ENCODE results near the gene BACH2.

DNA sequence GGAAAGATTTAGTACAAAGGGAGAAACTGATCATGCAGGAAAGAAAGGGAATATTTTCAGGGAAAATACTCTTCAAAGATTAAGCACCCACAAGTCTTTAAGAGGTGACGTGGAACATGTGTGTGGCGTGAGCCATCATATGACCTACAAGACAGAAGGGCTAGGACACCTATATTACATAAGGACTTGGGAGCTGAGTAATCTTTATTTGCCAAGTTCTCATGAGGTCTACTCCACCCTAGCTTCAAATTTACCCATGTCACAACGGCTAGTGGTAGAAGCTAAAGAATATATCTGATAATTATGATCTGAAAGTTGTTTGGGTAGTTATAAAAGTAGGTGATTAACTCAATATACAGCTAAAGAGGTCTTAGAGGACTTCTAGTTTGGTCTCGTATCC, 234.6 kb downstream of the BACH2 start:
- TF ChIP-seq POLR2A (IDR thresholded peaks at IDR 0.05; ENCODE audit: low read depth, low read length), result no peak
- no peak for TF ChIP-seq ETV6 (conservative IDR thresholded peaks at IDR 0.05 in 1 of 2, IDR thresholded peaks at IDR 0.05 in 1 of 2; ENCODE audit: borderline replicate concordance in 1 of 2, low read depth in 1 of 2)
- no peak for TF ChIP-seq POLR2AphosphoS5 (IDR thresholded peaks at IDR 0.05; ENCODE audit: low read length)
- no peak for TF ChIP-seq SMAD5 (IDR thresholded peaks at IDR 0.05; ENCODE audit: low read depth)
- no peak for TF ChIP-seq MTA3 (IDR thresholded peaks at IDR 0.05; ENCODE audit: borderline replicate concordance, low read length)
- TF ChIP-seq CEBPB (IDR thresholded peaks at IDR 0.05; ENCODE audit: borderline replicate concordance in 1 of 2, low read depth in 2 of 2, low read length in 2 of 2), result no peak
- TF ChIP-seq, protein P1, sequence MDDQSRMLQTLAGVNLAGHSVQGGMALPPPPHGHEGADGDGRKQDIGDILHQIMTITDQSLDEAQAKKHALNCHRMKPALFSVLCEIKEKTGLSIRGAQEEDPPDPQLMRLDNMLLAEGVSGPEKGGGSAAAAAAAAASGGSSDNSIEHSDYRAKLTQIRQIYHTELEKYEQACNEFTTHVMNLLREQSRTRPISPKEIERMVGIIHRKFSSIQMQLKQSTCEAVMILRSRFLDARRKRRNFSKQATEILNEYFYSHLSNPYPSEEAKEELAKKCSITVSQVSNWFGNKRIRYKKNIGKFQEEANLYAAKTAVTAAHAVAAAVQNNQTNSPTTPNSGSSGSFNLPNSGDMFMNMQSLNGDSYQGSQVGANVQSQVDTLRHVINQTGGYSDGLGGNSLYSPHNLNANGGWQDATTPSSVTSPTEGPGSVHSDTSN (IDR thresholded peaks at IDR 0.05; ENCODE audit: insufficient replicate concordance, low read depth, low read length), result no peak
- TF ChIP-seq, protein P2, sequence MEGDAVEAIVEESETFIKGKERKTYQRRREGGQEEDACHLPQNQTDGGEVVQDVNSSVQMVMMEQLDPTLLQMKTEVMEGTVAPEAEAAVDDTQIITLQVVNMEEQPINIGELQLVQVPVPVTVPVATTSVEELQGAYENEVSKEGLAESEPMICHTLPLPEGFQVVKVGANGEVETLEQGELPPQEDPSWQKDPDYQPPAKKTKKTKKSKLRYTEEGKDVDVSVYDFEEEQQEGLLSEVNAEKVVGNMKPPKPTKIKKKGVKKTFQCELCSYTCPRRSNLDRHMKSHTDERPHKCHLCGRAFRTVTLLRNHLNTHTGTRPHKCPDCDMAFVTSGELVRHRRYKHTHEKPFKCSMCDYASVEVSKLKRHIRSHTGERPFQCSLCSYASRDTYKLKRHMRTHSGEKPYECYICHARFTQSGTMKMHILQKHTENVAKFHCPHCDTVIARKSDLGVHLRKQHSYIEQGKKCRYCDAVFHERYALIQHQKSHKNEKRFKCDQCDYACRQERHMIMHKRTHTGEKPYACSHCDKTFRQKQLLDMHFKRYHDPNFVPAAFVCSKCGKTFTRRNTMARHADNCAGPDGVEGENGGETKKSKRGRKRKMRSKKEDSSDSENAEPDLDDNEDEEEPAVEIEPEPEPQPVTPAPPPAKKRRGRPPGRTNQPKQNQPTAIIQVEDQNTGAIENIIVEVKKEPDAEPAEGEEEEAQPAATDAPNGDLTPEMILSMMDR (IDR thresholded peaks at IDR 0.05 in 2 of 3, conservative IDR thresholded peaks at IDR 0.05 in 1 of 3; ENCODE audit: control insufficient read depth in 2 of 3, extremely low read depth in 1 of 3, insufficient read depth in 1 of 3, low read depth in 3 of 3, low read length in 3 of 3), result no peak
- no peak for TF ChIP-seq NFXL1 (IDR thresholded peaks at IDR 0.05; ENCODE audit: borderline replicate concordance)
- no peak for TF ChIP-seq HDAC6 (IDR thresholded peaks at IDR 0.05; ENCODE audit: unreplicated experiment)
- TF ChIP-seq CHD2 (IDR thresholded peaks at IDR 0.05; ENCODE audit: borderline replicate concordance, low read depth, low read length), result no peak
- TF ChIP-seq EP300 (IDR thresholded peaks at IDR 0.05; ENCODE audit: borderline replicate concordance in 1 of 2, control insufficient read depth in 1 of 2, low read depth in 2 of 2, low read length in 2 of 2), result no peak
- TF ChIP-seq ZBTB40 (IDR thresholded peaks at IDR 0.05; ENCODE audit: borderline replicate concordance), result no peak
- TF ChIP-seq, protein P3, sequence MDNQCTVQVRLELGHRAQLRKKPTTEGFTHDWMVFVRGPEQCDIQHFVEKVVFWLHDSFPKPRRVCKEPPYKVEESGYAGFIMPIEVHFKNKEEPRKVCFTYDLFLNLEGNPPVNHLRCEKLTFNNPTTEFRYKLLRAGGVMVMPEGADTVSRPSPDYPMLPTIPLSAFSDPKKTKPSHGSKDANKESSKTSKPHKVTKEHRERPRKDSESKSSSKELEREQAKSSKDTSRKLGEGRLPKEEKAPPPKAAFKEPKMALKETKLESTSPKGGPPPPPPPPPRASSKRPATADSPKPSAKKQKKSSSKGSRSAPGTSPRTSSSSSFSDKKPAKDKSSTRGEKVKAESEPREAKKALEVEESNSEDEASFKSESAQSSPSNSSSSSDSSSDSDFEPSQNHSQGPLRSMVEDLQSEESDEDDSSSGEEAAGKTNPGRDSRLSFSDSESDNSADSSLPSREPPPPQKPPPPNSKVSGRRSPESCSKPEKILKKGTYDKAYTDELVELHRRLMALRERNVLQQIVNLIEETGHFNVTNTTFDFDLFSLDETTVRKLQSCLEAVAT (IDR thresholded peaks at IDR 0.05), result no peak
